Upper lobe of left lung (tissue), 4 donors: ENCODE data around the gene NCAPD2.

Source experiments
- EP300 ChIP-seq, 4 donors: sonication (generic); formaldehyde crosslinking; IDR thresholded peaks; one replicate each; pipeline ENCODE4 v1.5.1; 2017; ENCODE audit warnings: antibody characterized with exemption in 4 of 4, control low read depth in 2 of 4
- POLR2A ChIP-seq, 4 donors: fragments of 450-650 bp; IDR thresholded peaks; one replicate each; pipeline ENCODE4 v1.5.1; 2016 to 2017; ENCODE audit warnings: antibody characterized with exemption in 4 of 4, mild to moderate bottlenecking in 2 of 4
- POLR2AphosphoS5 ChIP-seq, 2 donors: sonication (generic); formaldehyde crosslinking; IDR thresholded peaks; one replicate each; pipeline ENCODE4 v1.5.1; 2017; ENCODE audit warnings: antibody characterized with exemption in 2 of 2
- TF ChIP-seq, protein P1 (sequence below), 6 experiments: fragments of 450-650 bp in 4 of 6; fragments of 200-600 bp in 2 of 6; sonication (generic) in 2 of 6; IDR thresholded peaks; one replicate each; pipeline ENCODE4 v1.5.1; 2016 to 2019; ENCODE audit warnings: antibody characterized with exemption in 6 of 6

DNA sequence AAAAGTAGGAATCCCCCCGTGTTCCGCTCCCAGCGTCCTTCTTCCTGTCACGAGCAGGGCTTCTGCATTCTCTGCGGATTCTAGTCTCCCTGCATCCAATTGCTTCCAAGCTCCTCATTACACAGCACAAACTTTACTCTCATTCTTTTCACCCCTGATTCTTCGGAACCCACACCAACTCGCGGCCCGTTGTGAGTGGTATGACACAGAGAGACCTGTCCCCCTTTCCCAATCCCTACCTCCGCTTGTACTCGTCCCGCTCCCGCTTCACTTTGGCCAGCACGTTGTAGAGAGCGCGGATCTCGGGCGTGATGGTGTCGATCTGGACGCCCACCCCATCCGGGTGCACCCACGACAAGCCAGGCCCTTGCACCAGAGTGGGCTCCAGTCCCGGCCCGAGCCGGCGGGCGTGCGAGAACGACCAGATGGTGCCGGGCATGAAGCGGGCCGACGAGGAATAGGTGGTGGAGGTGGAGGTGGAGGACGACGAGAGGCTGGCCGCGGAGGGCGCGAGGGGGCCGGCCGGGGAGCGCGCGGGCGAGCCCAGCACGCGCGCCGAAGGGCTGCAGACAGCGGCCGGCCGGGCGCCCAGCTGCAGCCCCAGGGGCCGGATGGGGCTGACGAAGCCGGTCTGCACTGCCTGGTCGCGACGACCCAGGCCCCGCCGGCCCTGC is 61.3 kb downstream of the NCAPD2 start:
- TF ChIP-seq POLR2A (IDR thresholded peaks at IDR 0.05): peak in 1 of 4 donors; percentile 23
- TF ChIP-seq, protein P1, sequence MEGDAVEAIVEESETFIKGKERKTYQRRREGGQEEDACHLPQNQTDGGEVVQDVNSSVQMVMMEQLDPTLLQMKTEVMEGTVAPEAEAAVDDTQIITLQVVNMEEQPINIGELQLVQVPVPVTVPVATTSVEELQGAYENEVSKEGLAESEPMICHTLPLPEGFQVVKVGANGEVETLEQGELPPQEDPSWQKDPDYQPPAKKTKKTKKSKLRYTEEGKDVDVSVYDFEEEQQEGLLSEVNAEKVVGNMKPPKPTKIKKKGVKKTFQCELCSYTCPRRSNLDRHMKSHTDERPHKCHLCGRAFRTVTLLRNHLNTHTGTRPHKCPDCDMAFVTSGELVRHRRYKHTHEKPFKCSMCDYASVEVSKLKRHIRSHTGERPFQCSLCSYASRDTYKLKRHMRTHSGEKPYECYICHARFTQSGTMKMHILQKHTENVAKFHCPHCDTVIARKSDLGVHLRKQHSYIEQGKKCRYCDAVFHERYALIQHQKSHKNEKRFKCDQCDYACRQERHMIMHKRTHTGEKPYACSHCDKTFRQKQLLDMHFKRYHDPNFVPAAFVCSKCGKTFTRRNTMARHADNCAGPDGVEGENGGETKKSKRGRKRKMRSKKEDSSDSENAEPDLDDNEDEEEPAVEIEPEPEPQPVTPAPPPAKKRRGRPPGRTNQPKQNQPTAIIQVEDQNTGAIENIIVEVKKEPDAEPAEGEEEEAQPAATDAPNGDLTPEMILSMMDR (IDR thresholded peaks at IDR 0.05): no peak
- no peak for TF ChIP-seq POLR2AphosphoS5 (IDR thresholded peaks at IDR 0.05)
- TF ChIP-seq EP300 (IDR thresholded peaks at IDR 0.05): no peak
